M059J (cell line): ENCODE results near the gene RASGRP3. TPM values are rescaled to one million over a fixed set of nuclear protein-coding genes. Genes with fewer than 3 reads are reported as not detected.

Source experiments
- DNase-seq: peaks from one replicate; pipeline ENCODE4 v3.0.0-alpha.2; 2012; ENCODE audit warnings: low read depth
- total RNA-seq: library from RNA; depleted of rRNA; stranded (reverse); fragments of >200 nt; shearing (Covaris generic); gene quantifications from 2 replicates; pipeline ENCODE4 v1.2.3, GENCODE V29; 2014

Gene RASGRP3
- total RNA-seq, 1 experiment from 2014 or later = 24.5 TPM

- no peak for DNase-seq
Observed at GRCh38 chr2:33522576-33522975, 46.1 kb downstream of the RASGRP3 start.

GRCh38 chr2:33525666-33526065, 49.2 kb downstream of the RASGRP3 start:
- DNase-seq = no peak

DNA sequence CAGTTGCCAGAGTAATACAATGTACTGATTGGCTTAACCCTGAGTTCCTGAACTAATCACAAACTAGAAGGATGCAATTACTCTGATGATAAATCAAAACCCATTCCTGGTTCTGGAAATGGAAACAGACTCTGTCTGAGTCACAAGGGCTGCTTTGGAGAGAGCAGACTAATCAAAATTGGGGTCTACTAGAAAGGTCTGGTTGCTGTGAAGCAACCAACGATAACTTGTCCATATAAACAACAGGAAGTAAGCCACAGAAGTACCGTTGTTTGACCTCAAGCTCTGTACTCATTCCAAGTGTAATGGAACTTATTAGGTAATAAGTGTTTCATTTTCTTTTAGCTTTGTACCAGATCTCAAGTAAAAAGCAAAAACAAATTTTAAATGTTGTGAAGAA, 49.7 kb downstream of the RASGRP3 start:
- DNase-seq = peak; percentile 65

DNA sequence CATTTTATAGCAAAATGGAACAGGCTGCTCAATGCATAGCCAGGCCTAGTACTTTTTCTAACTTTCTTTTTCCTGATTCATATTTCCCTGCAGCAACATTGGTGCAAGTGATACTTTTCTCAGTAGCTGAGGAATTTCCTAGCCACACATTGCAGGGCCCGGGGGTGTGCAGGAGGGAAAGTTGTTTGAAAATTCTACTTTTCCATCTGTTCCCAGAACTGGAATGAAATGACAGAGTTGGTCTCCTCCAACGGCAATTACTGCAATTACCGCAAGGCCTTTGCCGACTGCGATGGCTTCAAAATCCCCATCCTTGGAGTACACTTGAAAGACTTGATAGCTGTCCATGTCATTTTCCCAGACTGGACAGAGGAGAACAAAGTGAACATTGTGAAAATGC, 50.5 kb downstream of the RASGRP3 start:
- no peak for DNase-seq

- DNase-seq = no peak
Observed at GRCh38 chr2:33528441-33528950, 52.0 kb downstream of the RASGRP3 start.

GRCh38 chr2:33529771-33530481, 53.5 kb downstream of the RASGRP3 start:
- DNase-seq = peak; percentile 98

DNA sequence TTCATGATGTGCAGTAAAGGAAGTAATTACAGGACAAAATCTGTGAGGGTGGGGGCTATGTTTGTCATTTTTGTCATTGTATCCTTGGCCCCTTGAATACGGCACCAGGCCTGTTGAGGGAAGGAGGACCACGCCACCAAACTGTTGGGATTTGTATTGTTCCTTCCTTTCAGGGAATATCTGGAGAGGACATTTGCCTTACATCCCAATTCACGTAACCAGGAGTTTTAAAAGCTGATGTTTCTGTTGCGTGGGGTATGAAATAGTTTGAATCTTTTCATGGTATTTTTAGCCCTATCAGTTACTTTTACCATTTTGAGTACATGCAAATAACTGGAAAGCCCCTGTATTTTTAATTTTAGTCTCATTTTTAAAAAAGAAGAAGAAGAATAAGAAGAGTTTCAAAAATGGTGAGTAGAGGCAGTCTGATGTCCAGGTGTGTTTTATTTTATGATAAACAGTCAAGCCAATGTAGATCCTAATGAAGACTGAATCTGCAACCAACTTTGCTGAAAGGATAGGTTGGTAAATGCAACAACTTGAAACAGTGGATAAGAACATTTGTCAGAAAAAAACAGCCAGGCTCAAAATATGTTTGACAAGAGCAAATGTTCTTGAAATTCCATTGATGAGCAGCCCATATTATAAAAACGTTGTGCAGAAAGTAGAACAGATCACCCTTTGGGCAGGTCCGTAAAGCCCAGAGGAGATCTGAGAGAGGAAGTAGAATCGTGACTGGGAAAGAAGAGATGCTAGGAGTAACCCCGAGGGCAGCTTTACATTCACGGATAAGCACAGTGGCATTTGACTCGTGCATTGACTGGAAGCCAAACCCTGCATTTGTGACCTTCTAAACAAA, 54.5 kb downstream of the RASGRP3 start:
- no peak for DNase-seq

GRCh38 chr2:33531549-33532059, 55.2 kb downstream of the RASGRP3 start:
- peak; percentile 11 for DNase-seq

DNA sequence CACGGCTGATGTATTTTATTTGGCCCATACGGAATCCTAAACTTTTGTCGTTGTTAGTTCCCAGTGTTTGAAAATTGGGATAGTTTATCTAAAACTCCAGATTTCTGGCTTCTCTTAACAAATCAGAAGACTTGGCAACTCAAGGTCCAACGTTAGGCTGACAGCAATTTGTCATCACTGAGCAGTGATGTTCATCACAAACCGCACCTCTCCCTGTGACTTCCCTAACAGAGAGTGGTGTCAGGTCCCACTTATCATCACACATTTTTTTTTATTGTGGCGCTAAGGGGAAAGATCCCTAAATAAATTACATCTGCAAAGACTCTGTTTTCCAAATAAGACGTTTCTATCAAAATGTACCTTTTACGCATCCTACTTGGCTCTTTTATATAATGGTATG, 55.7 kb downstream of the RASGRP3 start:
- no peak for DNase-seq

- no peak for DNase-seq
Observed at GRCh38 chr2:33532966-33533365, 56.5 kb downstream of the RASGRP3 start.

- DNase-seq = no peak
Observed at GRCh38 chr2:33535421-33535820, 59.0 kb downstream of the RASGRP3 start.

DNA sequence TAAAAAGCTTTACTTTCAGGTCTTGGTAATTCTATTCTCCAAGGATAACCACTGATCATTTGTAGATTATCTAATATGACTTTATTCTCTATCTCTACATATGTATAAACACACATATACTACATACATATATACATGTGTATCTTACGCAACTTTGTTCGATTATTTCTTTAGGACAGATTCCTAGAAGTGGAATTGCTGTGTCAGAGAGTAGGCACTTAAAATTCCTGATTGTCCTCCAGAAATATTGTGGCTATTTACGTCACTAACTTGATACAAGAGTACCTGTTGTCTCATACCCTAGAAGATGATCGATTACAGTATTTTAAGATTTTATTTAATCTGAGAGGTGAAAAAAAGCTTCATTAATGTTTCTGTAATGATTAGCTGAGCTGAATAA, 64.8 kb downstream of the RASGRP3 start:
- no peak for DNase-seq

GRCh38 chr2:33550206-33550605, 73.8 kb downstream of the RASGRP3 start:
- DNase-seq = no peak

GRCh38 chr2:33552758-33553461, 76.5 kb downstream of the RASGRP3 start:
- peak; percentile 51 for DNase-seq

DNA sequence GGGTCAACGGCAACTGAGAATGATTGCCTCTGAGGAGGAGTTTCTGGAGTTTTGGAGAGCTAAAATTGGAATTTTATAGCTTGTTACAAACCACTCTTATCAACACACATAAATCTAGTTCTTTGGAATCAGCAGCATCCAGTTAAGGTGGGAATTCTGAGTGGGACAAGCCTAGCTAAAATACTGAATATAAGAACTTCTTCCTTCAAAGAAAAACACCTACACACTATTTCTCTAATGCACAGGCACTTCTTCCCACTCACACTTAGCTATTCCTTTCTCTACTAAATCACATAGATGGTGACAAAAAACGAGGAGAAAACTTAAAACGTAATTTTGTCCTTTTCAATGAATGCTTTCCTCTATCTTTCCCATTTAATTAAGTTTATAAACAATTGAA, 79.2 kb downstream of the RASGRP3 start:
- DNase-seq = no peak

DNA sequence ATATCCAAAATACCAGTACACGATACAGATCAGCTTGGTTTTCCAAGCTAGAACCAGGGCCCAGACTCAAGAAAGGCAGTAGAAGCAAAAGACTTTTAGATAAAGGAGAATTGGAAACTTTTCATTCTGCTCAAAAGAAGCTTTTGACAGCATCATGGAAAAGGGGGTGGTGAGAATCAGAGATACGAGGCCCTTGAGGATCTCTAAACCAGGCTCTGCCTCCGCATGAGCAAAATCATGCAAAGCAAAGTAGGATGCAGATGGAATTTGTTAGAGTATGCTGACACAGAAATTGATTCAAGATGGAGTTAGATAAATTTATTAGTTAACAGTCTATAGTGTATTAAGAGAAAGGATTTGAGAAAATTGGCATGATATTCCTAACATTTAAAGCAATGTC, 82.9 kb downstream of the RASGRP3 start:
- DNase-seq = no peak

DNA sequence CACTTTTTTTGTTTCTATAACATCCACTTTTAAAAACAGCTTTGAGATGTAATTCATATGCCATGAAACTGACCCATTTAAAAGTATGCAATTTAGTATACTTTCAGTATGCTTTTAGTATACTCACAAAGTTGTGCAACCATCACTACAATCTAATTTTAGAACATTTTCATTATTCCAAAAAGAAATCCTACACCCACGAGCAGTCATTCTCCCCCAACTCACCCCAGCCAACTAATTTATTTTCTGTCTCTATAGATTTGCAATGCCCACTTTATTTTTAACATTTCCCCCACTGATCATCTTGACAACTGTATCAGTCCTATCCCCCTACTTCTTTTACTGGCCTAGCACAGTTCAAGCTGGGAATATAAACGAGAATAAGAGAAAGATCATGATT, 83.6 kb downstream of the RASGRP3 start:
- no peak for DNase-seq

DNA sequence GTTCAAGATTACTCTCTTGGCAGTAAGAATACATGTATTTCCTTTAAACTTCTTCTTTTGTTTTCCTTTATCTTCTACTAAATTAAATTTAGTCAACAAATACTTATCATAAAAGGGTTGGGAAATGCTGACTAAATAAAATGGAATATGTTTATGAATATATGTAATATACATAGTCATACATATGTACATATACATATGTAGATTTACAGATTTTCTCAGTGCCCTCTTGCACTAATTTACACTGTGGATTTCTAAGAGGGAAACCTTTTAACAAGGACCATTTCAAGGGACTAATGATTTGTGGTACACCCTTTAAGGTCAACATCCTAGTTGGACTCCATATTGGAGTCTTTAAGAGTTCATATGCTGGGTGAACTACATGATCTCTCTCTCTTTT, 85.4 kb downstream of the RASGRP3 start:
- DNase-seq = no peak

DNA sequence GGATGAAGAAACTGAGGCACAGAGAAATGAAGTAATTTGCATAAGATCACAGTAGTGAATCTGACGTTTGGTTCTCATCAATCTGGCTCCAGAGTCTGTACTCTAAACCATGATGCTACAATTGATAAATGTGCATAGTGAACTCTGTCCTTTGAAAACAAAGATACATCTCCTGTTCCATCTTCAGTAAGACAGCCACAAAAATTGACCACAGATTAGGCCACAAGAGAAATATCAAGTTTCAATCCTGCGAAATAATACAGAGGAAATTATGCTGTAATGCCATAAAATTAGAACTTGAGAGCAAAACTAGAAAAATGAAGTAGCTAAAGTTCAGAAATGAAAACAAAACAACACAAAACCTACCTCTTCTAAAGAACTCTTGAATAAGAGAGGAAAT, 94.2 kb downstream of the RASGRP3 start:
- no peak for DNase-seq

- DNase-seq = no peak
Observed at GRCh38 chr2:33573657-33574056, 97.2 kb downstream of the RASGRP3 start.

DNA sequence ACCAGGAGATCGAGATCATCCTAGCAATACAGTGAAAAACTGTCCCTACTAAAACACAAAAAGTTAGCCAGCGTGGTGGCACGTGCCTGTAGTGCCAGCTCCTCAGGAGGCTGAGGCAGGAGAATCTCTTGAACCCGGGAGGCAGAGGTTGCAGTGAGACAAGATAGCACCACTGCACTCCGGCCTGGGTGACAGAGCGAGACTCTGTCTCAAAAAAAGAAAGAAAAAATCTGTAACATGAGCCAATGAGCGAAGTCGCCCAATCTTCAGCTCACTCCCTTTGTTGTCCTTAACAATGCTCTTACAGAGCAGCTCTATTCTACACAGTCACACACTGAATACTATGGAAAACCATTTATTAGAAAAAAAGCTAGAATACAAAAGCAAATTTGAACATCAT, 100.6 kb downstream of the RASGRP3 start:
- DNase-seq = no peak

GRCh38 chr2:33577668-33578067, 101.2 kb downstream of the RASGRP3 start:
- peak; percentile 35 for DNase-seq
